ENCODE results near the gene PCDHA1. TPM values are rescaled to one million over a fixed set of nuclear protein-coding genes. Genes with fewer than 3 reads are reported as not detected.
A peak's percentile ranks its signal among the peaks of the same experiment; 100 is the strongest.

Gene PCDHA1
- total RNA-seq, 1 experiment from 2014 or later: not detected

DNA sequence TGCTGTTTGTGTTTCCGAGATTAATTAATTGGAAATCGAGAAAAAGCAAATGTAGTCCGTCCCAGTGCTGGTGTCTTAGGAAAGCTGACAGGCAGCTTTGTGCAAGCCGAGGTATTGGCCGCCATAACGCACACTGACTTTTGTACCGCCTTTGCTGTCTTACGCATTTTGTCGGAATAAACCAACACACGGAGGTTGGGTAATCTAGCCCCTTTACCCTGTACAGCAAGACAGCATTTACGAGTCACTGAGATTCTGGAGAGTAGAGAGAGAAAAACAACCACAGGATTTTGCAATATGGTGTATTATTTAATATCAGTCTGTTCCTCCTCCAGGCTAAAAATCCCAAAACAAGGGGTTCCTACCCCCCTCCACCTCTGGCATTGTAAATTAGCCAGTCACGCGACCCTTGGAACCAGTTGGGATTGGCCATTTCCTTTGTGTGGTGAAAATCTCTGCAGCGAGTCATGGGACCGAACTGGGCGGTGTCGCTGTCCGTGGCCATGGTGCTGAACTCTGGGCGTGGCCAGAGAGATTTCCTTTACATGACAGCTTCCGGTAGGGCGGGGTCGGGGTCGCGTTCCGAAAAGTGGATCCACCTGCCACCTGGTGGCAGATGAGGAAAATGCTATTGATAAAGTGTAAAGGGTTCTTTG, 255.0 kb downstream of the PCDHA1 start:
- BruUV-seq (replicated peaks): no TSS peak
- ChIA-PET POLR2A (interaction anchor here (0.6 to 3.8 kb wide), 61 partner anchors 8 to 642 kb away, joined by 3 to 255 read pairs (median 6); partner anchors contain the start of genes IK, NDUFA2, PCDHA11 and PCDHA12), CTCF (interaction anchor here (0.5 to 3.9 kb wide), 46 partner anchors 10 to 1209 kb away, joined by 3 to 152 read pairs (median 5); partner anchors contain the start of genes HARS1, HARS2, PCDHA11 and PCDHA12)
- TF ChIP-seq CTCF (IDR thresholded peaks at IDR 0.05; ENCODE audit: unreplicated experiment): peak; percentile 89
- Mint-ChIP-seq H3K9me3 (ENCODE audit: unreplicated experiment) (no peaks in the 10 kb centered on the region), H3K36me3 (ENCODE audit: insufficient read depth, unreplicated experiment) (no peaks in the 10 kb centered on the region), H3K4me1 (ENCODE audit: insufficient read depth, unreplicated experiment) (no peaks in the 10 kb centered on the region), H3K4me3 (ENCODE audit: unreplicated experiment) (no peak overlapping the region), H3K27ac (ENCODE audit: low read depth, unreplicated experiment) (no peak overlapping the region), H3K27me3 (ENCODE audit: insufficient read depth, unreplicated experiment) (peaks cover 31% of the 10 kb centered on the region)
- peak; percentile 98 for DNase-seq (ENCODE audit: unreplicated experiment)
- intact Hi-C loops (cut with micrococcal nuclease): loop anchor here (1.0 to 5.0 kb wide), 12 partner anchors 37 to 669 kb away; partner anchors contain the start of genes PCDHA11, PCDHA12, PCDHA6 and PCDHA9

GRCh38 chr5:141041427-141041785, 255.5 kb downstream of the PCDHA1 start:
- CTCF ChIA-PET: interaction anchor here (0.5 to 3.9 kb wide), 17 partner anchors 28 to 397 kb away, joined by 3 to 152 read pairs (median 8); partner anchors contain the start of genes PCDHA11, PCDHA12, PCDHA4 and PCDHA6
- Mint-ChIP-seq H3K27me3 (ENCODE audit: insufficient read depth, unreplicated experiment) (peaks cover 36% of the 10 kb centered on the region), H3K27ac (ENCODE audit: low read depth, unreplicated experiment) (no peak overlapping the region), H3K9me3 (ENCODE audit: unreplicated experiment) (no peaks in the 10 kb centered on the region), H3K4me1 (ENCODE audit: insufficient read depth, unreplicated experiment) (no peaks in the 10 kb centered on the region), H3K36me3 (ENCODE audit: insufficient read depth, unreplicated experiment) (no peaks in the 10 kb centered on the region), H3K4me3 (ENCODE audit: unreplicated experiment) (no peak overlapping the region)
- no peak for DNase-seq (ENCODE audit: unreplicated experiment)
- no TSS peak for BruUV-seq (replicated peaks)
- POLR2A ChIA-PET: interaction anchor here (0.7 to 3.8 kb wide), 35 partner anchors 10 to 519 kb away, joined by 3 to 255 read pairs (median 7); partner anchors contain the start of genes IK, PCDHA11, PCDHA12 and PCDHA4
- TF ChIP-seq CTCF (IDR thresholded peaks at IDR 0.05; ENCODE audit: unreplicated experiment): no peak
- intact Hi-C loops (cut with micrococcal nuclease): loop anchor here (1.0 to 5.0 kb wide), 8 partner anchors 173 to 669 kb away; partner anchors contain the start of genes PCDHA11, PCDHA6 and PCDHA9

GRCh38 chr5:141042555-141042954, 256.6 kb downstream of the PCDHA1 start:
- DNase-seq (ENCODE audit: unreplicated experiment): no peak
- Mint-ChIP-seq H3K36me3 (ENCODE audit: insufficient read depth, unreplicated experiment) (no peaks in the 10 kb centered on the region), H3K27ac (ENCODE audit: low read depth, unreplicated experiment) (no peak overlapping the region), H3K4me1 (ENCODE audit: insufficient read depth, unreplicated experiment) (no peaks in the 10 kb centered on the region), H3K9me3 (ENCODE audit: unreplicated experiment) (no peaks in the 10 kb centered on the region), H3K27me3 (ENCODE audit: insufficient read depth, unreplicated experiment) (peaks cover 40% of the 10 kb centered on the region), H3K4me3 (ENCODE audit: unreplicated experiment) (no peak overlapping the region)
- CTCF ChIA-PET: interaction anchor here (0.5 to 3.9 kb wide), 7 partner anchors 39 to 543 kb away, joined by 3 to 152 read pairs (median 44); partner anchors contain the start of genes PCDHA12, PCDHA4, PCDHA6 and PCDHAC1
- POLR2A ChIA-PET: interaction anchor here (3.0 to 3.8 kb wide), 6 partner anchors 70 to 332 kb away, joined by 19 to 255 read pairs (median 32); partner anchors contain the start of genes PCDHA12, PCDHA6 and PCDHAC1
- BruUV-seq (replicated peaks): no TSS peak
- intact Hi-C loops (cut with micrococcal nuclease): loop anchor here (5.0 kb wide), 2 partner anchors 480 to 670 kb away; no protein-coding TSS in a partner anchor
- TF ChIP-seq CTCF (IDR thresholded peaks at IDR 0.05; ENCODE audit: unreplicated experiment): no peak
